SK-N-SH (cell line): ENCODE results near the gene SYT7. TPM values are rescaled to one million over a fixed set of nuclear protein-coding genes. Genes with fewer than 3 reads are reported as not detected.

Experiments used
- CTCF ChIA-PET: fragments of 300-600, 350-600 bp; formaldehyde crosslinking; extraction: SDS; loops from one replicate; lab custom pipeline; 2021; lab: Yijun Ruan, JAX
- POLR2A ChIA-PET: fragments of 350-600 bp; sonication (Branson Sonifier 250); formaldehyde crosslinking; extraction: SDS; loops from one replicate; lab custom pipeline; 2020; ENCODE audit warnings: antibody characterized with exemption, inconsistent platforms; lab: Yijun Ruan, JAX
- DNase-seq: peaks from one replicate; pipeline ENCODE4 v3.0.0; 2012
- H2AFZ ChIP-seq: fragments of 200-600 bp; sonication (generic); 2 replicates; pipeline ENCODE4 v1.8.1; 2016; ENCODE audit warnings: antibody characterized with exemption, mild to moderate bottlenecking, low read depth
- H3F3A ChIP-seq: fragments of 200-600 bp; sonication (generic); replicated peaks from 2 replicates; pipeline ENCODE3; 2016; ENCODE audit warnings: antibody characterized with exemption, mild to moderate bottlenecking; ENCODE audit not compliant: insufficient read depth
- H3K27ac ChIP-seq, 2 experiments: fragments of 200-500 bp in 1 of 2; fragments of 200-600 bp in 1 of 2; sonication (Bioruptor generic) in 1 of 2; sonication (generic), shearing (Covaris generic) in 1 of 2; 2 replicates each; pipeline versions ENCODE4 v1.5.1 to v1.6.1; 2014 to 2016; ENCODE audit warnings: low read depth in 2 of 2, inconsistent platforms in 1 of 2, low read length in 1 of 2, mild to moderate bottlenecking in 1 of 2, mixed read lengths in 1 of 2
- H3K27me3 ChIP-seq: fragments of 200-600 bp; sonication (generic), shearing (Covaris generic); 2 replicates; pipeline ENCODE4 v1.6.1; 2016; ENCODE audit warnings: mixed run types; ENCODE audit not compliant: insufficient read depth
- H3K36me3 ChIP-seq, 2 experiments: fragments of 200-500 bp in 1 of 2; fragments of 200-600 bp in 1 of 2; sonication (Bioruptor generic) in 1 of 2; sonication (generic) in 1 of 2; replicated peaks in 1 of 2; 2 replicates each; pipeline versions ENCODE3 to v1.5.1; 2014 to 2016; ENCODE audit warnings: low read length in 1 of 2, mild to moderate bottlenecking in 1 of 2; ENCODE audit not compliant: insufficient read depth in 2 of 2, control insufficient read depth in 1 of 2
- H3K4me1 ChIP-seq, 2 experiments: fragments of 200-500 bp in 1 of 2; fragments of 200-600 bp in 1 of 2; sonication (Bioruptor generic) in 1 of 2; sonication (generic), shearing (Covaris generic) in 1 of 2; 2 replicates each; pipeline versions ENCODE4 v1.5.1 to v1.6.1; 2014 to 2016; ENCODE audit warnings: low read depth in 1 of 2, low read length in 1 of 2, mixed run types in 1 of 2; ENCODE audit not compliant: insufficient read depth in 2 of 2, control insufficient read depth in 1 of 2
- H3K4me2 ChIP-seq: fragments of 200-600 bp; sonication (generic), shearing (Covaris generic); 2 replicates; pipeline ENCODE4 v1.6.1; 2017; ENCODE audit warnings: mixed run types
- H3K4me3 ChIP-seq, 2 experiments: fragments of 200-500 bp in 1 of 2; fragments of 200-600 bp in 1 of 2; sonication (Bioruptor generic) in 1 of 2; sonication (generic), shearing (Covaris generic) in 1 of 2; 2 replicates each; pipeline versions ENCODE4 v1.5.1 to v1.8.1; 2014 to 2016; ENCODE audit warnings: low read depth in 2 of 2, inconsistent platforms in 1 of 2, low read length in 1 of 2, mild to moderate bottlenecking in 1 of 2, mixed read lengths in 1 of 2, moderate library complexity in 1 of 2
- H3K79me2 ChIP-seq: fragments of 200-600 bp; sonication (generic); 2 replicates; pipeline ENCODE4 v1.8.1; 2017; ENCODE audit warnings: mild to moderate bottlenecking; ENCODE audit not compliant: insufficient read depth
- H3K9ac ChIP-seq: fragments of 200-600 bp; sonication (generic); 2 replicates; pipeline ENCODE4 v1.6.1; 2017; ENCODE audit warnings: mixed run types
- H3K9me2 ChIP-seq: fragments of 200-600 bp; sonication (generic); 2 replicates; pipeline ENCODE4 v1.6.1; 2017; ENCODE audit warnings: mixed run types
- H3K9me3 ChIP-seq: fragments of 200-600 bp; sonication (generic); 2 replicates; pipeline ENCODE4 v1.6.1; 2017; ENCODE audit warnings: mixed run types, mild to moderate bottlenecking, moderate library complexity
- H4K20me1 ChIP-seq: fragments of 200-600 bp; sonication (generic); 2 replicates; pipeline ENCODE4 v1.6.1; 2017; ENCODE audit warnings: mild to moderate bottlenecking, mixed run types; ENCODE audit not compliant: insufficient read depth
- CHD2 ChIP-seq: fragments of 150-350 bp; IDR thresholded peaks from 2 replicates; pipeline ENCODE4 v1.6.1; 2018; ENCODE audit warnings: low read length; ENCODE audit not compliant: partially characterized antibody
- ELF1 ChIP-seq: IDR thresholded peaks from 2 replicates; pipeline ENCODE4 v1.4.0; 2012
- FOSL2 ChIP-seq: IDR thresholded peaks from 2 replicates; pipeline ENCODE4 v1.4.0; 2012; ENCODE audit warnings: low read depth, mild to moderate bottlenecking, moderate library complexity, borderline replicate concordance
- GABPA ChIP-seq: IDR thresholded peaks from 2 replicates; pipeline ENCODE4 v1.4.0; 2012; ENCODE audit warnings: low read depth, mild to moderate bottlenecking
- RCOR1 ChIP-seq: fragments of 150-350 bp; IDR thresholded peaks from 2 replicates; pipeline ENCODE4 v1.6.1; 2017; ENCODE audit warnings: antibody characterized with exemption, low read length
- RXRA ChIP-seq: IDR thresholded peaks from 2 replicates; pipeline ENCODE4 v1.4.0; 2012; ENCODE audit warnings: low read depth, mild to moderate bottlenecking, borderline replicate concordance
- SIN3A ChIP-seq: IDR thresholded peaks from 2 replicates; pipeline ENCODE4 v1.6.1; 2012; ENCODE audit warnings: low read depth, mild to moderate bottlenecking, low read length, moderate library complexity, borderline replicate concordance
- TAF1 ChIP-seq: IDR thresholded peaks from 2 replicates; pipeline ENCODE4 v1.6.1; 2012; ENCODE audit warnings: low read depth, mild to moderate bottlenecking, low read length, moderate library complexity, borderline replicate concordance
- TEAD4 ChIP-seq: IDR thresholded peaks from 2 replicates; pipeline ENCODE4 v1.4.0; 2012; ENCODE audit warnings: mild to moderate bottlenecking, borderline replicate concordance; ENCODE audit not compliant: insufficient read depth
- YY1 ChIP-seq: IDR thresholded peaks from 2 replicates; pipeline ENCODE4 v1.4.0; 2012; ENCODE audit warnings: low read depth, mild to moderate bottlenecking
- WGBS: methylation state at CpG from one replicate; pipeline ENCODE4 v1.1.6; 2017; ENCODE audit warnings: low lambda C conversion rate; 5-methylcytosine and 5-hydroxymethylcytosine counted together
- polyA plus RNA-seq, 3 experiments: library from polyadenylated mRNA; depleted of rRNA; stranded (reverse); fragments of >200 nt; gene quantifications; 2 replicates each; pipeline ENCODE4 v1.2.3, GENCODE V29; 2012
- TF ChIP-seq, protein P1 (sequence below): IDR thresholded peaks from 2 replicates; pipeline ENCODE4; 2012

The SYT7 gene
- polyA plus RNA-seq, 1 of the 3 experiments (the other 2 are of a cell fraction): 1.1 TPM

DNA sequence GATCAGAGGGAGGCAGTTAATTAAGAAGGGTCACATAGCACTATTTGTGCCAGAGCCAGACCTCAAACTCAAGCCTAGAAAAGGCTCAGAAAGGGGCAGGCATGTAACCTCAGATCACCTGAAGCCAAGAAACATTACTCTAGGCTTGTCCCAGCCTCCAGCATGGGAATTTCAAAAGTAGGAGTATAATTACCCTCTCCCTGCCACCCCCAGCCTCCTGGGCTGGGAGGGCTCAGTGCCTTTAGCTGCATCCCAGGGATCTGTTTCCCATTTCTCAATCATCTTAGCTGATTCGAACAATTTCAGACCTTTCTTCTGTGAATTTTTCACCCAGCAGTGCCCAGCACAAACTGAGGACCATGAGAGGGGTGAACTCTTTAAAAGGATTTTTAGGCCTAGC lies 105.4 kb downstream of the SYT7 start:
- no peak overlapping the region for H3K4me3 ChIP-seq
- no peaks in the 10 kb centered on the region for H3K79me2 ChIP-seq
- H3F3A ChIP-seq: no peaks in the 10 kb centered on the region
- peaks cover 0 to 5% of the 10 kb centered on the region in 2 experiments; a peak in 1 of 4 replicates for H3K4me1 ChIP-seq
- TF ChIP-seq TAF1 (no peak), RXRA (no peak)
- TF ChIP-seq, protein P1, sequence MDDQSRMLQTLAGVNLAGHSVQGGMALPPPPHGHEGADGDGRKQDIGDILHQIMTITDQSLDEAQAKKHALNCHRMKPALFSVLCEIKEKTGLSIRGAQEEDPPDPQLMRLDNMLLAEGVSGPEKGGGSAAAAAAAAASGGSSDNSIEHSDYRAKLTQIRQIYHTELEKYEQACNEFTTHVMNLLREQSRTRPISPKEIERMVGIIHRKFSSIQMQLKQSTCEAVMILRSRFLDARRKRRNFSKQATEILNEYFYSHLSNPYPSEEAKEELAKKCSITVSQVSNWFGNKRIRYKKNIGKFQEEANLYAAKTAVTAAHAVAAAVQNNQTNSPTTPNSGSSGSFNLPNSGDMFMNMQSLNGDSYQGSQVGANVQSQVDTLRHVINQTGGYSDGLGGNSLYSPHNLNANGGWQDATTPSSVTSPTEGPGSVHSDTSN: no peak
- no peaks in the 10 kb centered on the region for H4K20me1 ChIP-seq
- no peak overlapping the region for H3K27ac ChIP-seq
- POLR2A ChIA-PET: interaction anchor here (1.1 kb wide), 1 partner anchor 46 kb away, joined by 3 read pairs; the partner anchor contains the start of genes CPSF7 and SDHAF2
- no peak overlapping the region for H2AFZ ChIP-seq
- H3K27me3 ChIP-seq: no peaks in the 10 kb centered on the region
- WGBS: 85% methylated on average over 1 of the region's 1 CpG
- H3K9me2 ChIP-seq: no peaks in the 10 kb centered on the region
- H3K9ac ChIP-seq: no peak overlapping the region
- no peak for DNase-seq
- no peaks in the 10 kb centered on the region for H3K9me3 ChIP-seq
- H3K36me3 ChIP-seq: peaks cover 4% of the 10 kb centered on the region in 2 experiments
- CTCF ChIA-PET: interaction anchor here (1.1 to 21.8 kb wide), 9 partner anchors 13 to 259 kb away, joined by 3 to 670 read pairs (median 31); partner anchors contain the start of genes LRRC10B and SYT7
- H3K4me2 ChIP-seq: no peak overlapping the region

DNA sequence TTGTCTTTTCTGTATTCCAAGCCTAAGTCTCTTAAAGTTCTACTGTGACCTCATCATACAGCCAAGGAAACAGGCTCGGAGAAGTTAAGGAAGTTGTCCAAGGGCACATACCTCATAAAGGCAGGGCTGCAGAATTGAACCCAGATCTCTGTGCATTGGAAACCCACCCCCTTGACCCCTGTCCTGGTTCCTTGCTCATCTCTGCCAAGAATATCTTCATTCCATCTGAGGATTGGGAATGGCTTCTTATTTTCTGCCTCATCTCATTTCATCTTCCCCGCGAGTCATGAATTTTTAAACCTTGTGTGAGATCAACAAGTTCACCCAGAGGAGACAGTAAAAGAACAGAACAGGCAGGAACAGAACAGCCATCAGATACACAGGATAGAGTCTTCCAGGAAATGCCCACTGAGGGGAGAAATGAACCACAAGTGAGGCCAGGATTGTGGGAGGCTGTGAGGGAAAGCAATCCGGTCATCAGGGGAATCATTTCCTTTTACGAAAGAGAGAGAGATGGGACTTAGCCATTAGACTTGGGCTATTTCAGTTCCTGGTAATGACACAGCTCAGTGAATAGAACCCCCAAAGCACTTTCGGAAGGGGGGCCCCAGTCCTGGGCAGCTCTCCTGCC lies 106.7 kb downstream of the SYT7 start:
- Histone ChIP-seq H3K9me2 (no peaks in the 10 kb centered on the region), H2AFZ (no peak overlapping the region), H3K9me3 (no peaks in the 10 kb centered on the region), H3K27ac (no peak overlapping the region), H3K4me3 (no peak overlapping the region), H3F3A (no peaks in the 10 kb centered on the region), H3K36me3 (peaks cover 4% of the 10 kb centered on the region in 2 experiments), H3K4me1 (peaks cover 0 to 5% of the 10 kb centered on the region in 2 experiments; a peak in 1 of 4 replicates), H3K27me3 (no peaks in the 10 kb centered on the region), H4K20me1 (no peaks in the 10 kb centered on the region), H3K9ac (no peak overlapping the region)
- ChIA-PET CTCF (interaction anchor here (1.2 to 21.8 kb wide), 7 partner anchors 15 to 164 kb away, joined by 4 to 670 read pairs (median 59); partner anchors contain the start of genes LRRC10B and SYT7), POLR2A (no interaction called here)
- DNase-seq: no peak
- TF ChIP-seq SIN3A: no peak
- no peak for TF ChIP-seq GABPA
- no peak for TF ChIP-seq ELF1
- TF ChIP-seq FOSL2: no peak
- TF ChIP-seq CHD2: no peak
- TF ChIP-seq, all 33 proteins: peak for 0
- H3K79me2 ChIP-seq: no peaks in the 10 kb centered on the region
- WGBS: 96% methylated on average over 6 of the region's 6 CpGs
- no peak overlapping the region for H3K4me2 ChIP-seq

DNA sequence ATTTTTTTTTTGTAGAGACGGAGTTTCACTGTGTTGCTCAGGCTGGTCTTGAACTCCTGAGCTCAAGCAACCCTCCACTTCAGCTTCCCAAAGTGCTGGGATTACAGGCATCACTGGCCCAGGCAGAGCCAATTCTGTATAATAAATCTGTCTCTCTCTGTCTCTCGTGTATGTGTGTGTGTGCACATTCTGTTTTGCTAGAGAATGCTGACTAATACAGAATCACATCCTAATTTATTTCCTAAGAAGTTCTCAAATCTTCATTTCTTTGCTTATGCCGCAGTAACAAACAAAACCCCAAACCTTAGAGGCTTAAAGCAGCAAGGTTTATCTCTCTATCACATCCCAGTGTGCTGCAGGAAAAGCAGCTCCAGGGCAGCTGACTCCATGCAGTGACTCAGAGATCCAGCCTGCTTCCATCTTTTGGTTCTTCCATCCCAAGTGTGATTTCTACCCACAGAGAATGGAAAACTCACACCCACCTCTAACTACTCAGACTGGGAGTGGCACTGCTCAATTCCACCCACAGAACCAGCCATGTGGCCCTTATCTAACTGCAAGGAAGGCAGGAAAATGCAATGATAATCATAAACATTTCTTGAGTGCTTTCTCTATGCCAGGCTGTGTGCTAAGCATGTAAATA lies 107.4 kb downstream of the SYT7 start:
- Histone ChIP-seq H3K27me3 (no peaks in the 10 kb centered on the region), H3K9ac (no peak overlapping the region), H3K79me2 (no peaks in the 10 kb centered on the region), H3K9me3 (no peaks in the 10 kb centered on the region), H4K20me1 (no peaks in the 10 kb centered on the region), H3K27ac (no peak overlapping the region), H3F3A (no peaks in the 10 kb centered on the region), H3K9me2 (no peaks in the 10 kb centered on the region), H3K4me3 (no peak overlapping the region), H3K36me3 (peaks cover 4% of the 10 kb centered on the region in 2 experiments), H3K4me1 (peaks cover 0 to 5% of the 10 kb centered on the region in 2 experiments; a peak in 1 of 4 replicates), H2AFZ (no peak overlapping the region), H3K4me2 (no peak overlapping the region)
- POLR2A ChIA-PET: interaction anchor here (0.6 kb wide), 1 partner anchor 44 kb away, joined by 3 read pairs; no protein-coding TSS in a partner anchor
- no peak for DNase-seq
- TF ChIP-seq YY1: no peak
- no peak for TF ChIP-seq TEAD4
- no peak for TF ChIP-seq RCOR1
- TF ChIP-seq GABPA: no peak
- no peak for TF ChIP-seq FOSL2
- TF ChIP-seq, protein P1: no peak
- WGBS: 95% methylated on average over 3 of the region's 3 CpGs
- CTCF ChIA-PET: interaction anchor here (1.2 to 21.8 kb wide), 5 partner anchors 27 to 154 kb away, joined by 3 to 670 read pairs (median 7); partner anchors contain the start of gene LRRC10B
